PC-9 (cell line): ENCODE results near the gene SURF4. TPM values are rescaled to one million over a fixed set of nuclear protein-coding genes. Genes with fewer than 3 reads are reported as not detected.
A peak's percentile ranks its signal among the peaks of the same experiment; 100 is the strongest.

Experiments used
- BruUV-seq: library from RNA; stranded (reverse); fragments of 400-500 nt; replicated peaks from 2 replicates; lab custom pipeline; 2021; lab: Mats Ljungman, UMichigan
- CTCF ChIA-PET: fragments of 300-600 bp; sonication (Branson Sonifier 250); formaldehyde crosslinking; loops from one replicate; lab custom pipeline; 2022; ENCODE audit warnings: antibody characterized with exemption; lab: Charles Lee
- POLR2A ChIA-PET: fragments of 300-600 bp; sonication (Branson Sonifier 250); formaldehyde crosslinking; loops from one replicate; lab custom pipeline; 2022; ENCODE audit warnings: antibody characterized with exemption; ENCODE audit not compliant: unreplicated experiment; lab: Charles Lee
- DNase-seq, 2 experiments: peaks; one replicate each; pipeline versions ENCODE4 v3.0.0 to v3.0.0-alpha.2; 2015 to 2022; ENCODE audit warnings: mixed read lengths in 1 of 2
- H2AFZ ChIP-seq: fragments of 200-600 bp; sonication (generic); 2 replicates; pipeline ENCODE4 v1.8.1; 2017; ENCODE audit warnings: antibody characterized with exemption
- H3F3A ChIP-seq: fragments of 200-600 bp; sonication (generic); 2 replicates; pipeline ENCODE4 v1.8.1; 2017; ENCODE audit warnings: antibody characterized with exemption, mild to moderate bottlenecking, low read depth; ENCODE audit not compliant: insufficient read depth
- H3K27ac ChIP-seq: fragments of 200-600 bp; sonication (generic); 2 replicates; pipeline ENCODE4 v1.6.1; 2016; ENCODE audit warnings: mixed run types
- H3K27me3 ChIP-seq: fragments of 200-600 bp; sonication (generic); 2 replicates; pipeline ENCODE4 v1.6.1; 2016; ENCODE audit warnings: low read depth, mixed run types; ENCODE audit not compliant: insufficient read depth
- H3K36me3 ChIP-seq: fragments of 200-600 bp; sonication (generic); 2 replicates; pipeline ENCODE4 v1.6.1; 2016; ENCODE audit warnings: low read depth, mixed run types
- H3K4me1 ChIP-seq: fragments of 200-600 bp; sonication (generic); replicated peaks from 2 replicates; pipeline ENCODE4 v1.6.1; 2016; ENCODE audit warnings: mixed run types; ENCODE audit not compliant: insufficient read depth
- H3K4me2 ChIP-seq: fragments of 200-600 bp; sonication (generic); 2 replicates; pipeline ENCODE4 v1.6.1; 2017; ENCODE audit warnings: mixed run types
- H3K4me3 ChIP-seq: fragments of 200-600 bp; sonication (generic); 2 replicates; pipeline ENCODE4 v1.6.1; 2016; ENCODE audit warnings: mixed run types
- H3K79me2 ChIP-seq: fragments of 200-600 bp; sonication (generic); 2 replicates; pipeline ENCODE4 v1.6.1; 2017; ENCODE audit warnings: low read depth, mixed run types
- H3K9me2 ChIP-seq: fragments of 200-600 bp; sonication (generic); 2 replicates; pipeline ENCODE4 v1.8.1; 2017; ENCODE audit warnings: mild to moderate bottlenecking; ENCODE audit not compliant: insufficient read depth
- H3K9me3 ChIP-seq: fragments of 200-600 bp; sonication (generic); 2 replicates; pipeline ENCODE4 v1.8.1; 2016; ENCODE audit warnings: low read depth; ENCODE audit not compliant: insufficient read depth
- H4K20me1 ChIP-seq: fragments of 200-600 bp; sonication (generic); 2 replicates; pipeline ENCODE4 v1.8.1; 2017; ENCODE audit not compliant: insufficient read depth
- CTCF ChIP-seq: fragments of 200-600 bp; sonication (generic); conservative IDR thresholded peaks from 2 replicates; pipeline ENCODE4 v1.6.1; 2017; ENCODE audit warnings: mixed run types, antibody characterized with exemption, mild to moderate bottlenecking, moderate library complexity
- EZH2 ChIP-seq: fragments of 200-600 bp; sonication (generic); IDR thresholded peaks from 2 replicates; pipeline ENCODE4 v1.8.0; 2017; ENCODE audit warnings: antibody characterized with exemption, low read depth
- intact Hi-C: fragments of 100-400 bp; cut with micrococcal nuclease; formaldehyde crosslinking; loops from one replicate; pipeline ENCODE4 v1.10.0; 2022; ENCODE audit not compliant: unreplicated experiment
- total RNA-seq: library from RNA; stranded (reverse); gene quantifications from 2 replicates; pipeline ENCODE4 v1.2.3, GENCODE V29; 2021

SURF4 gene
- total RNA-seq, 1 experiment from 2014 or later = 199 TPM

- H3K36me3 ChIP-seq = peaks cover 41% of the 10 kb centered on the region
- no peaks in the 10 kb centered on the region for H3K27me3 ChIP-seq
- H3K27ac ChIP-seq = peak overlapping the region; percentile 97
- no TSS peak for BruUV-seq
- peak overlapping the region; percentile 95 for H3K4me2 ChIP-seq
- H3K79me2 ChIP-seq = peaks cover 58% of the 10 kb centered on the region
- CTCF ChIA-PET = interaction anchor here (1.1 kb wide), 1 partner anchor 163 kb away, joined by 5 read pairs; no protein-coding TSS in a partner anchor
- H3K9me3 ChIP-seq = no peaks in the 10 kb centered on the region
- peaks cover 52% of the 10 kb centered on the region for H4K20me1 ChIP-seq
- POLR2A ChIA-PET = interaction anchor here (0.9 kb wide), 1 partner anchor 25 kb away, joined by 5 read pairs; no protein-coding TSS in a partner anchor
- peaks cover 59% of the 10 kb centered on the region for H3F3A ChIP-seq
- intact Hi-C loops = loop anchor here (1.0 kb wide), 2 partner anchors 13 to 27 kb away; partner anchors contain the start of genes STKLD1, SURF4 and SURF6
- H3K4me1 ChIP-seq = peaks cover 17% of the 10 kb centered on the region
- peak overlapping the region; percentile 99 for H3K4me3 ChIP-seq
- no peaks in the 10 kb centered on the region for H3K9me2 ChIP-seq
- TF ChIP-seq CTCF (no peak), EZH2 (no peak)
- H2AFZ ChIP-seq = no peak overlapping the region
- no peak for DNase-seq
These were observed 26.9 kb downstream of the SURF4 start for GRCh38 chr9:133348718-133349573.

- Histone ChIP-seq H3K27ac (peak within 1 kb of the TSS; percentile 97), H3K27me3 (no peaks in the 10 kb centered on the region), H3K4me1 (peaks cover 17% of the 10 kb centered on the region), H3K9me3 (no peaks in the 10 kb centered on the region), H3K4me3 (peak within 1 kb of the TSS; percentile 99), H3K79me2 (peaks cover 58% of the 10 kb centered on the region), H3F3A (peaks cover 51% of the 10 kb centered on the region), H3K36me3 (peaks cover 41% of the 10 kb centered on the region), H3K4me2 (peak within 1 kb of the TSS; percentile 95), H2AFZ (peak within 1 kb of the TSS; percentile 76), H3K9me2 (no peaks in the 10 kb centered on the region), H4K20me1 (peaks cover 52% of the 10 kb centered on the region)
- TF ChIP-seq CTCF = 0 out of 2 replicates have a peak, but pooled peaks have one; percentile 17
- no peak for TF ChIP-seq EZH2
- BruUV-seq = TSS peak; percentile 41
- CTCF ChIA-PET = interaction anchor here (0.6 to 1.1 kb wide), 2 partner anchors 162 to 187 kb away, joined by 3 to 5 read pairs; no protein-coding TSS in a partner anchor
- intact Hi-C loops = loop anchor here (1.0 kb wide), 2 partner anchors 12 to 28 kb away; partner anchors contain the start of genes STKLD1, SURF4 and SURF6
- DNase-seq = peak; percentile 87 to 93
- POLR2A ChIA-PET = interaction anchor here (0.6 to 0.9 kb wide), 8 partner anchors 25 to 942 kb away, joined by 3 to 19 read pairs (median 6); partner anchors contain the start of gene GTF3C5
These were observed 27.7 kb downstream of the SURF4 start, which contains the start of the genes MED22 and RPL7A for GRCh38 chr9:133347985-133348717. TSS of gene MED22 (minus strand) at chr9:133348131. CDS start at chr9:133346662, 1,469 bp downstream. TSS of gene RPL7A (plus strand) at chr9:133348218. CDS start at chr9:133348244, 26 bp downstream.
